MM.1S (cell line): ENCODE measurements around the gene CNNM4.
"Not testable (repeated sequence)": the region's sequence is repeated elsewhere in the genome, so short reads cannot be mapped to it uniquely, and the experiment has no call there.

ENCODE experiments used
- DNase-seq: peaks from one replicate; pipeline ENCODE4 v3.0.0-alpha.2; 2015
- H2AFZ ChIP-seq: fragments of 300-600 bp; sonication (generic); 2 replicates; pipeline ENCODE4 v1.6.0; 2016; ENCODE audit warnings: antibody characterized with exemption, low read length
- H3F3A ChIP-seq: fragments of 300-600 bp; sonication (generic); 2 replicates; pipeline ENCODE4 v1.6.1; 2016; ENCODE audit warnings: mild to moderate bottlenecking, antibody characterized with exemption, low read length, moderate library complexity, mixed read lengths; ENCODE audit not compliant: insufficient read depth
- H3K27ac ChIP-seq: fragments of 300-600 bp; sonication (generic); 2 replicates; pipeline ENCODE4 v1.5.1; 2016; ENCODE audit warnings: mild to moderate bottlenecking, low read length
- H3K27me3 ChIP-seq: fragments of 300-600 bp; sonication (generic); replicated peaks from 2 replicates; pipeline ENCODE4 v1.6.0; 2016; ENCODE audit warnings: low read length; ENCODE audit not compliant: insufficient read depth
- H3K36me3 ChIP-seq: fragments of 300-600 bp; sonication (generic); replicated peaks from 2 replicates; pipeline ENCODE4 v1.6.1; 2016; ENCODE audit warnings: mild to moderate bottlenecking, low read length, mixed read lengths; ENCODE audit not compliant: insufficient read depth
- H3K4me1 ChIP-seq: fragments of 300-600 bp; sonication (generic); 2 replicates; pipeline ENCODE4 v1.6.1; 2016; ENCODE audit warnings: low read length, mixed read lengths
- H3K4me2 ChIP-seq: fragments of 300-600 bp; sonication (generic); 2 replicates; pipeline ENCODE4 v1.6.0; 2016; ENCODE audit warnings: low read depth, low read length
- H3K4me3 ChIP-seq: fragments of 300-600 bp; sonication (generic); 2 replicates; pipeline ENCODE4 v1.5.1; 2016; ENCODE audit warnings: low read length, mixed read lengths
- H3K79me2 ChIP-seq: fragments of 300-600 bp; sonication (generic); 2 replicates; pipeline ENCODE4 v1.6.1; 2016; ENCODE audit warnings: mixed run types, low read length, mixed read lengths
- H3K9ac ChIP-seq: fragments of 300-600 bp; sonication (generic); 2 replicates; pipeline ENCODE4 v1.6.1; 2016; ENCODE audit warnings: low read length, mixed read lengths
- H3K9me2 ChIP-seq: fragments of 300-600 bp; sonication (generic); replicated peaks from 2 replicates; pipeline ENCODE4 v1.6.1; 2016; ENCODE audit warnings: mild to moderate bottlenecking, low read length, mixed read lengths; ENCODE audit not compliant: insufficient read depth
- H3K9me3 ChIP-seq: fragments of 300-600 bp; sonication (generic); replicated peaks from 2 replicates; pipeline ENCODE4 v1.6.1; 2016; ENCODE audit warnings: mild to moderate bottlenecking, low read length, mixed read lengths; ENCODE audit not compliant: insufficient read depth
- H4K20me1 ChIP-seq: fragments of 300-600 bp; sonication (generic); 2 replicates; pipeline ENCODE4 v1.6.1; 2016; ENCODE audit warnings: mild to moderate bottlenecking, low read length, moderate library complexity, mixed read lengths; ENCODE audit not compliant: insufficient read depth
- EZH2 ChIP-seq: fragments of 300-600 bp; sonication (generic); optimal IDR thresholded peaks from 2 replicates; pipeline ENCODE3; 2017; ENCODE audit warnings: low read depth, mild to moderate bottlenecking, antibody characterized with exemption, low read length, mixed read lengths
- EZH2phosphoT487 ChIP-seq: fragments of 300-600 bp; sonication (generic); IDR thresholded peaks from 2 replicates; pipeline ENCODE4 v1.6.1; 2018; ENCODE audit warnings: antibody characterized with exemption, low read length
- TF ChIP-seq, protein P1 (sequence below): fragments of 300-600 bp; sonication (generic); IDR thresholded peaks from 2 replicates; pipeline ENCODE4 v1.5.1; 2016; ENCODE audit warnings: antibody characterized with exemption, low read length, mixed read lengths

CNNM4 gene

DNA sequence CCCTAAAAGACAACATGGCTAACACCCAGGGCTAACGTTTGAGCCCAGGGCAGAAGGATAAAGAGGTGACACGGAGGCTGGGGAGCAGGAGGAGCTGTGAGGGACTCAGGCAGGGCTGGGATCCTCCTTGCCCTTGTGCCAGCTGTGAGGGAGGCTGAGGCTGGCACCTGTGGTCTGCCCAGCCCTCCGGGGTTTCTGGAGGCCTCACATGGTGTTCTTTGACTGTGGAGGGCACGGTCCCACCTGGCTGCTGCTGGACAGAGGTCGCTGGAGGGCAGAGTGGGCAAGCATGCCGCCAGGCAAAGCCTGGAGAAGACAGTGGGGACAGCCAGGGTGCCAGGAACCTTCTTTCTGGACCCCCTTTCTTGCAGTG, 28.5 kb downstream of the CNNM4 start:
- Histone ChIP-seq H3K9me2 (no peaks in the 10 kb centered on the region), H3K4me3 (no peak overlapping the region), H3K4me2 (no peak overlapping the region), H4K20me1 (no peaks in the 10 kb centered on the region), H3K36me3 (no peaks in the 10 kb centered on the region), H3K79me2 (no peaks in the 10 kb centered on the region), H3K27ac (no peak overlapping the region), H3K9me3 (no peaks in the 10 kb centered on the region), H2AFZ (no peak overlapping the region), H3K9ac (no peak overlapping the region), H3K4me1 (no peaks in the 10 kb centered on the region), H3K27me3 (no peaks in the 10 kb centered on the region), H3F3A (no peaks in the 10 kb centered on the region)
- no peak for DNase-seq
- TF ChIP-seq EZH2phosphoT487, result no peak
- TF ChIP-seq, protein P1, sequence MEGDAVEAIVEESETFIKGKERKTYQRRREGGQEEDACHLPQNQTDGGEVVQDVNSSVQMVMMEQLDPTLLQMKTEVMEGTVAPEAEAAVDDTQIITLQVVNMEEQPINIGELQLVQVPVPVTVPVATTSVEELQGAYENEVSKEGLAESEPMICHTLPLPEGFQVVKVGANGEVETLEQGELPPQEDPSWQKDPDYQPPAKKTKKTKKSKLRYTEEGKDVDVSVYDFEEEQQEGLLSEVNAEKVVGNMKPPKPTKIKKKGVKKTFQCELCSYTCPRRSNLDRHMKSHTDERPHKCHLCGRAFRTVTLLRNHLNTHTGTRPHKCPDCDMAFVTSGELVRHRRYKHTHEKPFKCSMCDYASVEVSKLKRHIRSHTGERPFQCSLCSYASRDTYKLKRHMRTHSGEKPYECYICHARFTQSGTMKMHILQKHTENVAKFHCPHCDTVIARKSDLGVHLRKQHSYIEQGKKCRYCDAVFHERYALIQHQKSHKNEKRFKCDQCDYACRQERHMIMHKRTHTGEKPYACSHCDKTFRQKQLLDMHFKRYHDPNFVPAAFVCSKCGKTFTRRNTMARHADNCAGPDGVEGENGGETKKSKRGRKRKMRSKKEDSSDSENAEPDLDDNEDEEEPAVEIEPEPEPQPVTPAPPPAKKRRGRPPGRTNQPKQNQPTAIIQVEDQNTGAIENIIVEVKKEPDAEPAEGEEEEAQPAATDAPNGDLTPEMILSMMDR, result no peak
- no peak for TF ChIP-seq EZH2

DNA sequence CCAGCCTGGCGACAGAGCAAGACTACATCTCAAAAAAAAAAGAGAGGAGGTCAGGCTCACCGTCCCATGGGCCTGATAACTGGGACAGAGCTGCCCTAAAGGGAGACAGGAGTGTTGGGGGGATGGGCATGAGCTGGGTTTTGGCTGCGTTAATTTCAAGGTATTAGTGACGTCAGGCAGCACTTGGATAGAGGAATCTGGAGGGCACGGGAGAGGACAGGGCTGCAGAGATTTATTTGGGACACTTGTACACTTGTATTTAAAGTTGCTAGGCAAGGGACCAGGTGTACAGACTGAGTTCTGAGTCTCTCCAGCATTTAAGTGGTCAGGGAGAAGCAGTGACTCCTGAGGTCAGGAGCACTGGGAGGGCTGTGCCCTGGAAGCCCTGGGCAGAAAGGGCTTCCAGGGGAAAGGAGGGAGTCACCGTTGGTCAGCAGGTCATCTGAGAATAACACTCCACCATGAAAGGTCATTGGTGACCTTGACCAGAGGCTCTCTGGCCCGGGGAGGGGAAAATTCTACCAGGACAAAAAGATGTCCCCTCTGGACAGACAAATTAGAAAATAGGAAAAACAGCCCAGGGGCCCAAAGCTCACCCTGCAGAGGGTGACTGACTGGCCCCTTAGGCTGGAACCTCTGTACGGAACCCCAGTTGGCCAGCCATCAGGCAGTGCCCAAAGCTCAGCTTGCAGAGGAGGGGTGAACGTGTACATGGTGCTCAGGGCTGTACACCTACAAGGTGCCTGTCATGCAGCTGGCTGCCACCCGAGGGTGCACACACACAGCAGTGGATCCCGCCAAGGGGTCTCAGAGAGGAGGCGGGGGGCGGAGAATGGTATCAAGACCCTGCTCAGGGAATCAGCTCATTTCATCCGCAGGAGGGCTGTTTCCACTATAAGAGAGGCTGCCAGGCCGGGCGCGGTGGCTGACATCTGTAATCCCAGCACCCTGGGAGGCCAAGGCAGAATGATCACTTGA, 32.4 kb downstream of the CNNM4 start:
- Histone ChIP-seq H4K20me1 (no peaks in the 10 kb centered on the region), H3K9me3 (no peaks in the 10 kb centered on the region), H3K9ac (no peak overlapping the region), H3K27ac (no peak overlapping the region), H3K4me2 (no peak overlapping the region), H3K4me1 (no peaks in the 10 kb centered on the region), H3K27me3 (no peaks in the 10 kb centered on the region), H3F3A (no peaks in the 10 kb centered on the region), H3K79me2 (no peaks in the 10 kb centered on the region), H3K36me3 (no peaks in the 10 kb centered on the region), H3K4me3 (no peak overlapping the region), H3K9me2 (no peaks in the 10 kb centered on the region), H2AFZ (no peak overlapping the region)
- DNase-seq, result no peak
- TF ChIP-seq, protein P1, result no peak
- TF ChIP-seq EZH2phosphoT487 (no peak), EZH2 (no peak)

DNA sequence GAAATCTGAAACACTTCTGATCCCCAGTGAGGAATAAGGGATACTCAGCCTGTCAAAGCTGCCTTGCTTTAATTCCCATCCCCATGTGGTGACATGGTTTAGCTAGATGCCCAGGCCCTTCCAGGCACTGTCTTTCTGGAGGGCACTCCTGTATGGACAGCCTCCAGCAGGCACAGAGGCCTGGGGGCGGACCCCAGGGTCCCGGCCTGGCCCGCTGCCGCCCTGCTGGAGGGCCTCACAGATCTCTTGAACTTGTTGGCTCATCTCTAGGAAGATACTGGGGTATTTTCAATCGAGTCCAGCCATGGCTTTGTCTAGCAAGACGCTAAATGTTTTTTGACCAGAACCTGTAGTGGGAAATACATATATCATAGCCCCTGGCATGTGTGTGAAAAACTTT, 34.4 kb downstream of the CNNM4 start:
- Histone ChIP-seq H3K79me2 (no peaks in the 10 kb centered on the region), H3K4me3 (no peak overlapping the region), H3K27ac (no peak overlapping the region), H3F3A (no peaks in the 10 kb centered on the region), H3K9me2 (no peaks in the 10 kb centered on the region), H3K9me3 (no peaks in the 10 kb centered on the region), H4K20me1 (no peaks in the 10 kb centered on the region), H3K4me1 (no peaks in the 10 kb centered on the region), H3K4me2 (no peak overlapping the region), H3K27me3 (no peaks in the 10 kb centered on the region), H3K9ac (no peak overlapping the region), H2AFZ (no peak overlapping the region), H3K36me3 (no peaks in the 10 kb centered on the region)
- DNase-seq, result no peak
- no peak for TF ChIP-seq EZH2phosphoT487
- TF ChIP-seq, protein P1, result no peak
- TF ChIP-seq EZH2, result no peak

DNA sequence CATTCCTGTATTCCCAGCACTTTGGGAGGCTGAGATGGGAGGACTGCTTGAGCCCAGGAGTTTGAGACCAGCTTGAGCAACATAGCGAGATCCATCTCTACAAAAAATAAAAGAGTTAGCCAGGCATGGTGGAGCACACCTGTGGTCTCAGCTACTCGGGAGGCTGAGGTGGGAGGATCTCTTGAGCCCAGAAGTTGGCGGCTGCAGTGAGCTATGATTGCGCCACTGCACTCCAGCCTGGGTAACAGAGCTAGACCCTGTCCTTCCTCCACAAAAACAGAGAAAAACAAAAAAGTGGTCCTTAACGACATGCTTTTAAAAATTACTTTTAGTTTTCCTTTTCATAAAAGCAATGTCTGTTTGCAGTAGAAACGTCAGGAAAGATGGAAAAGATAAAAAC, 35.8 kb downstream of the CNNM4 start:
- DNase-seq, H3F3A ChIP-seq, H3K27me3 ChIP-seq, H3K36me3 ChIP-seq, H3K9ac ChIP-seq, H3K4me1 ChIP-seq, H4K20me1 ChIP-seq, H3K4me2 ChIP-seq, H3K27ac ChIP-seq, H3K4me3 ChIP-seq, H2AFZ ChIP-seq, H3K79me2 ChIP-seq, H3K9me3 ChIP-seq, H3K9me2 ChIP-seq: not testable (repeated sequence)
